ENCODE data around the gene STK24. TPM values are rescaled to one million over a fixed set of nuclear protein-coding genes. Genes with fewer than 3 reads are reported as not detected.

The STK24 gene
- total and polyA plus RNA-seq, 2 of the 8 experiments (the other 6 are each of a cell fraction or from before 2014, with no cell fraction given) = 62.8 to 143 TPM

GRCh38 chr13:98450539-98451111 is 126.3 kb downstream of the STK24 start:
- DNase-seq (ENCODE audit: low read depth in 1 of 2, low spot score in 2 of 2) = no peak

More at GRCh38 chr13:98450539-98451111, 126.3 kb downstream of the STK24 start:
- Histone ChIP-seq H3K4ac (replicated peaks; ENCODE audit: insufficient read length, low read depth, low read length) (no peak overlapping the region), H3K18ac (ENCODE audit: extremely low read depth, low read length) (peak overlapping the region; percentile 55; the same call in 1 of the 2 replicates), H2AFZ (ENCODE audit: low read length) (no peak overlapping the region), H3K4me3 (ENCODE audit: extremely low read depth in 1 of 4, insufficient read depth in 2 of 4, low read depth in 3 of 4, low read length in 4 of 4) (no peak overlapping the region), H3K79me2 (ENCODE audit: control insufficient read depth in 1 of 2, insufficient read depth in 2 of 2, low read length in 2 of 2) (no peaks in the 10 kb centered on the region), H2BK120ac (replicated peaks; ENCODE audit: low read depth, low read length) (no peak overlapping the region), H3K27ac (ENCODE audit: low read depth, low read length) (0 out of 2 replicates have a peak overlapping the region, but pooled peaks have one; percentile 8), H3K79me1 (ENCODE audit: low read depth, low read length) (no peaks in the 10 kb centered on the region; the same call in 1 of the 2 replicates), H4K91ac (replicated peaks; ENCODE audit: insufficient read length, low read length) (no peak overlapping the region), H2BK15ac (ENCODE audit: low read length) (no peak overlapping the region), H3K4me2 (ENCODE audit: insufficient read depth in 1 of 2, low read depth in 2 of 2, low read length in 2 of 2) (peak overlapping the region in 1 of 2 experiments; percentile 11; a peak in 1 of 4 replicates), H3K4me1 (replicated peaks in 1 of 4; ENCODE audit: control insufficient read depth in 3 of 4, insufficient read depth in 4 of 4, low read length in 3 of 4) (peaks cover 7 to 19% (median 9%) of the 10 kb centered on the region in 4 experiments), H2BK20ac (ENCODE audit: low read length) (no peak overlapping the region), H3K14ac (ENCODE audit: insufficient read length) (no peak overlapping the region), H2BK5ac (ENCODE audit: low read depth, low read length) (no peak overlapping the region), H4K8ac (ENCODE audit: extremely low read depth, insufficient read depth, low read length) (peak overlapping the region; percentile 83; the same call in 1 of the 2 replicates), H4K5ac (ENCODE audit: insufficient read length, low read depth, low read length) (no peak overlapping the region), H3K36me3 (ENCODE audit: control insufficient read depth in 2 of 4, insufficient read depth in 4 of 4, low read length in 3 of 4) (peaks cover 5 to 62% (median 12%) of the 10 kb centered on the region in 4 experiments; a peak in 6 of 8 replicates), H3K9me3 (ENCODE audit: insufficient read depth in 2 of 2, low read depth in 1 of 2, low read length in 1 of 2) (no peaks in the 10 kb centered on the region), H3K27me3 (replicated peaks in 1 of 4; ENCODE audit: control insufficient read depth in 3 of 4, extremely low read depth in 1 of 4, insufficient read depth in 3 of 4, low read length in 3 of 4) (no peaks in the 10 kb centered on the region), H3K56ac (replicated peaks; ENCODE audit: insufficient read length, low read depth, low read length) (no peak overlapping the region), H2BK12ac (ENCODE audit: low read depth, low read length) (no peak overlapping the region), H3K9ac (replicated peaks in 1 of 4; ENCODE audit: extremely low read depth in 1 of 4, low read depth in 3 of 4, low read length in 3 of 4) (peak overlapping the region in 1 of 4 experiments; percentile 46; a peak in 2 of 7 replicates), H2AK5ac (ENCODE audit: low read depth, low read length) (peak overlapping the region; percentile 33; the same call in 1 of the 2 replicates), H3K23ac (ENCODE audit: insufficient read length) (no peak overlapping the region), H4K20me1 (replicated peaks in 1 of 2; ENCODE audit: control insufficient read depth in 1 of 2, insufficient read depth in 2 of 2, low read length in 2 of 2) (peaks cover 11 to 13% of the 10 kb centered on the region in 2 experiments), H3K23me2 (ENCODE audit: low read depth, low read length) (no peaks in the 10 kb centered on the region)
- FAIRE-seq = no peak
- ChIA-PET POLR2A (ENCODE audit: partially characterized antibody) (interaction anchor here (0.8 to 1.4 kb wide), 5 partner anchors 10 to 221 kb away, joined by 3 to 5 read pairs (median 3); no protein-coding TSS in a partner anchor), CTCF (ENCODE audit: partially characterized antibody) (interaction anchor here (0.9 to 3.6 kb wide), 20 partner anchors 9 to 417 kb away, joined by 3 to 27 read pairs (median 4); no protein-coding TSS in a partner anchor)
- TF ChIP-seq POLR2AphosphoS5 (IDR thresholded peaks at IDR 0.05; ENCODE audit: low read depth, low read length) (peak; percentile 78), KDM4A (IDR thresholded peaks at IDR 0.05; ENCODE audit: low read depth, low read length, severe bottlenecking) (no peak)
- WGBS, 2 experiments (ENCODE audit: extremely low coverage in 1 of 2, insufficient coverage in 1 of 2, insufficient read length in 1 of 2, insufficient replicate concordance in 2 of 2, low coverage in 1 of 2, low lambda C conversion rate in 2 of 2, missing lambda C conversion rate in 1 of 2) = 78% methylated on average over 14 of the region's 14 CpGs; no CpG with 5 or more reads in 1 of the 2 experiments
